NCI-H345 treated with DMSO at 0.1 percent for 48 hours (cell line): ENCODE data around the gene CHFR.
A peak's percentile ranks its signal among the peaks of the same experiment; 100 is the strongest.
"Not testable (repeated sequence)": the region's sequence is repeated elsewhere in the genome, so short reads cannot be mapped to it uniquely, and the experiment has no call there.

Source experiments
- DNase-seq: peaks from one replicate; lab custom pipeline; 2025; ENCODE audit not compliant: unreplicated experiment; lab: John Stamatoyannopoulos, UW

The CHFR gene

DNA sequence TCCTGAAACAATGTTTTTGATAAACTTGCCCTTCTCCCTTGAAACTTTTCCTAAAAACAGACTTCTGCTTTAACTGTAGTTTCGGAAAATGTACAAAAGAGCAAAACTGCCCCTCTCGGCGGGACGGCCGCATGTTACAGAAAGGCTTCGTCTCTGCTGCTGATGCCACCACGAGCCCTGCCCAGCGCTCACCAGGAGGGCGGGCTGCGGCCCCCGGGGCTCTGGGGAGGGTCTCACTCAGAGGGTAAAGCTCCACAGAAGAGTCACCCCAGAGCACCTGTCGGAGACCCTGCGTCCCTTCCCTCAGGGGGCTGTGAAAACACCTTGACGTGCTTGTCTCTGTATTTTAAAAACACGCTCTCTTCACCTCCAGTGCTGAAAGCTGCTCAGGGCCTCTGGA is 46.3 kb downstream of the CHFR start:
- DNase-seq = no peak

GRCh38 chr12:132840536-132840935 is 46.9 kb downstream of the CHFR start:
- DNase-seq = no peak

DNA sequence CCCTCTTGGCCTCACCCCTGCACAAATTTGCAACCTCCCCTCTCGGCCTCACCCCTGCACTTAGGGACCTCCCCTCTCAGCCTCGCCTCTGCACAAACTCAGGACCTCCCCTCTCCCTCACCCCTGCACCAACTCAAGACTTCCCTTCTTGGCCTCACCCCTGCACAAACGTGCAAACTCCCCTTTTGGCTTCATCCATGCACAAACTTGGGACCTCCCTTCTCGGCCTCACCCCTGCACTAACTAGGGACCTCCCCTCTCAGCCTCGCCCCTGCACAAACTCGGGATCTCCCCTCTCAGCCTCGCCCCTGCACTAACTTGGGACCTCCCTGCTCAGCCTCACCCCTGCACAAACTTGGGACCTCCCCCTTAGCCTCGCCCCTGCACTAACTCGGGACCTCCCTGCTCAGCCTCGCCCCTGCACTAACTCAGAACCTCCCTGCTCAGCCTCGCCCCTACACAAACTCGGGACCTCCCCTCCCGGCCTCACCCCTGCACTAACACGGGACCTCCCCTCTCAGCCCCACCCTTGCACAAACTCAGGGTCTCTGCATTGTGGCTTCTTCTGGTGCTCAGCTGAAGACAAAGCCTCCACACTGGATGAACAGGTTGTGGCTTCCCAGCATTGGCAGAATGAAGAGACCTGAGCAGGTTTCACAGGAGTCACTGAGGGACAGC is 47.7 kb downstream of the CHFR start:
- DNase-seq = no peak

GRCh38 chr12:132838410-132839080 is 48.9 kb downstream of the CHFR start:
- no peak for DNase-seq

- no peak for DNase-seq
Measured at GRCh38 chr12:132837693-132838409, 49.6 kb downstream of the CHFR start.

DNA sequence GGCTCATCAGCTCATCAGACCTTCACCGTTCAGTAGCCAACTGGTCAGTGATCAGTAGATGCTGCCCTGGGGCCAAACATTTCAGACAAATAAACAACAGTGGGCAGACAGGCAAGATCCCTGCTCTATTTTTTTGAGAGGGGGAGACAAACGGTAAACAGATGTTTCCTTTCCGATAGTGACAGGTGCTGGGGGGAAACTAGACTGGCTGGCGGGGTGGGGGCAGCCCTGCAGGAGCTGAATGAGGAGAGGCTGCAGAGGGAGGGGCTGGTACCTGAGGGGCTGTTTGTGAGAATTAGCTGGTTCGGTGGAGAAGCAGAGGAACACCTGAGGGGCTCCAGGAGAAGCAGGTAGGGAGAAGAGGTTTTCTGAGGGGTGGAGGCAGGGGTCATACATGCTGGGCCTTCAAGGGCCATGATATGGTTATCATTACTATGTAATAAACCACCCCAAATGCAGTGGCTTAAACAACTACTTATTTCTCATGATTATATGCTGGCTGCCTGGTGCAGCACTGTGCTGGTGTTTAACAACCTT is 50.5 kb downstream of the CHFR start:
- DNase-seq = no peak

DNA sequence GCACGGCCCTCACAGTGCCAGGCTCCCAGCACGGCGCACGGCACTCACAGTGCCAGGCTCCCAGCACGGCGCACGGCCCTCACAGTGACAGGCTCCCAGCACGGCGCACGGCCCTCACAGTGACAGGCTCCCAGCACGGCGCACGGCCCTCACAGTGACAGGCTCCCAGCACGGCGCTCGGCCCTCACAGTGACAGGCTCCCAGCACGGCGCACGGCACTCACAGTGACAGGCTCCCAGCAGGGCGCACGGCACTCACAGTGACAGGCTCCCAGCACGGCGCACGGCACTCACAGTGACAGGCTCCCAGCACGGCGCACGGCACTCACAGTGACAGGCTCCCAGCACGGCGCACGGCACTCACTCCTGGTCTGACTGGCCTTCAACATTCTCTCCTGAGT is 51.2 kb downstream of the CHFR start:
- DNase-seq = not testable (repeated sequence)

DNA sequence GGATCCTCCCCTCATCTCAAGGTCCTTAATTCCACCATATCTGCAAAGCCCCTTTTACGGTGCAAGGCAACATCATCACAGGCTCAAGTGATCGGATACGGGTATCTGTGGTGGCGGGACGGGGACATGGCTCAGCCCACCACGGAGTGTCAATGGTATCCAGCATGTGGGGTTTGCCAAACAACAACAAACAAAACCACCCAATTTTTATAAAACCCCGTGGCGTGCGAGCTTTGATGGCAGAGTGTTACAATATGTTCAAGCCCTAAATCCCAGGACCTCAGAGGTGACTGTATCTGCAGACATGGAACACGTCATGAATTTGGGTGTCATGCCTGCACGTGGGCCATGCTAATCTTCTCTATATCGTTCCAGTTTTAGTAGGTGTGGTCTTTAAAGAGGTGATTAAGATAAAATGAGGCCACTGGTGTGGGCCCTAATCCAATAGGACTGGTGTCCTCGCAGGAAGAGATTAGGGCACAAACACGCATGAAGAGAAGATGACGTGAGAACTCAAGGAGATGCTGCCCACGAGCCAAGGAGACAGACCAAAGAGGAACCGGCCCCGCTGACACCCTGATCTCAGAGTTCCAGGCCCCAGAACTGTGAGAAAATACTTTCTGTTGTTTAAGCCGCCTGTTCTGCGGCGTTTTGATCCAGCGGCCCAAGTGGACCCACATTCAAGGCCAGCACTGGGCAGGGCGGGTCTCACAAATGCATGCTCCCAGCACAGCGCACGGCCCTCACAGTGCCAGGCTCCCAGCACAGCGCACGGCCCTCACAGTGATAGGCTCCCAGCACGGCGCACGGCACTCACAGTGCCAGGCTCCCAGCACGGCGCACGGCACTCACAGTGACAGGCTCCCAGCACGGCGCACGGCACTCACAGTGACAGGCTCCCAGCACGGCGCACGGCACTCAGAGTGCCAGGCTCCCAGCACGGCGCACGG is 52.1 kb downstream of the CHFR start:
- no peak for DNase-seq

- DNase-seq = no peak
Measured at GRCh38 chr12:132834181-132834711, 53.2 kb downstream of the CHFR start.

DNA sequence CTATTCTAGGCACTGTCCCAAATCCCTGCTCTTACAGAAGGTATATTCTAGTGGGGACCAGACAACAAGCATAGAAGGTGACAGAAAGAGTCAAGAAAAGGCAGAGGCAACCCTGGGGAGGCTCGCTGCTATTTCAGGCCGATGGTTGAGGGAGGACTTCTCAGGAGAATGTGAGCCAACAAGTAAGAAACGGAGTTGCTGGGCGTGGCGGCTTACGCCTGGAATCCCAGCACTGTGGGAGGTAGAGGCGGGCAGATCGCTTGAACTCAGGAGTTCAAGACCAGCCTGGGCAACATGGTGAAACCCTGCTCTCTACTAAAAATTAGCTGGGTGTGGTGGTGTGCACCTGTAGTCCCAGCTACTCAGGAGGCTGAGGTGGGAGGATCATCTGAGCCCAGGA is 54.1 kb downstream of the CHFR start:
- no peak for DNase-seq

- DNase-seq = no peak
Measured at GRCh38 chr12:132831771-132832170, 55.6 kb downstream of the CHFR start.

DNA sequence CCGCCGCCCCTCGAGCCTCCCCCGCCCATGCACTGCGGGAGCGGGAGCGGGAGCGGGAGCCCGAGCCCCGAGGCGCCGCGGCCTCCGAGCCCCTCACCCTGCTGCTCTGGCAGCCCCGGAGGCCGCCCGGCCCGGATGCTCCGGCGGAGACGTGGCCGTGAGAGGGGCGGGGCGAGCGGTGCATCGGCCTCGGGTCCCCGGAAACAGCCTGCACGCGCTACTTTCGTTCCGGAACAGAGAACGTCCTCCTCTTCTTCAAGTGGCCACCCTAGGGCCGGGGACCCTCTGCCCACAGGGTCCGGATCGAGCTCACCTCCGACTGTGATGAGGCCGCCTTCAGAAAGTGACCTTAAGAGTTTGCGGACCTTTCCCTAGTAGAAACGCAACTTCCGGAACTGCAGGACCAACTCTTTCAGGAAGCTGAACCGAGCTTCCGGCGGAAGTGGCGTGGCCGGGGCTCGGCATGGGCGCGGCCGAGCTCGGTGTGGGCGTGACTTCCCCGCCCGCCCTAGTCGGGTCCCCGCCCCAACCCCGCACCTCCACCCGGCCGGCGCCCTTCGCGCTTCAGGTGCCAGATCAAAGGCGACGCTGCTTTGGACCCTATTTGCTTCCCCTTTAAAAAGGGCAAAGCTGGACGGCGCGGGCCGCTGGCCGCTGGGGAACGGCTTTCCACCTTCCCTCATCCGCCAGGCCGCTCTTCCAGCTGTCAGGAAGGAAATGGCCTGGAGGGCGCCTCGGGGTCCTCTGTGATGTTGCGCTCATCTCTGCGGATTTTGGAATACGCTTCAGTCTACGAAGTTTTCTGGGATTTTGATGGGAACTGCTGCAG is 58.5 kb downstream of the CHFR start, which contains the start of gene GOLGA3:
Gene GOLGA3 (minus strand): TSS at position 164 of the 829 bp plus-strand sequence. CDS start 6,741 bp downstream, outside the sequence.
- peak; percentile 85 for DNase-seq

- no peak for DNase-seq
Measured at GRCh38 chr12:132827763-132828703, 59.4 kb downstream of the CHFR start.

- DNase-seq = no peak
Measured at GRCh38 chr12:132825861-132826260, 61.5 kb downstream of the CHFR start.

GRCh38 chr12:132825089-132825488 is 62.3 kb downstream of the CHFR start:
- no peak for DNase-seq

- DNase-seq = no peak
Measured at GRCh38 chr12:132824053-132824452, 63.4 kb downstream of the CHFR start.

DNA sequence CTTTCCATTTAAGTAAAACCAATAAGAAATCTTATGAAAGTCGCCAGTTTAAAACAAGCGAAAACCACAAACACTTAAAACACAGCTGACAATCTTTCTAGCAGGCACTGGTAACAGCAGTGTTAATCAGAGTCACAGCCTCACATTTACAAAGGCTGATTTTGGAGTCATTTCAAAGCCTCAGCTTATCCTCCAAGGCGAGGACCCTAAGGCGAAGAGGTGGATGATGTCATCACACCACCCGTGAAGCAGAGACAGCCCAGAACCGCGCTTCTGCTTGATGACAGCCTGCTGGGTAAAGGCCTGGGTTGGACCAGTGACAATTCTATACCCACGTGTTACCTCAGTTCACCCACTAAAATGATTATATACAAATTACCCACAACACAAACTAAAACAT is 68.8 kb downstream of the CHFR start:
- DNase-seq = no peak

GRCh38 chr12:132814232-132814631 is 73.2 kb downstream of the CHFR start:
- no peak for DNase-seq
